T-helper 17 cell (primary cell): Measurements from ENCODE around the gene SYTL3. TPM values are rescaled to one million over a fixed set of nuclear protein-coding genes. Genes with fewer than 3 reads are reported as not detected.
A peak's percentile ranks its signal among the peaks of the same experiment; 100 is the strongest.

ENCODE experiments used
- ATAC-seq: fragments of 150-1000 bp; cut with Tn5 transposase; 2 replicates; pipeline ENCODE4 v1.10.0; 2021; ENCODE audit warnings: mild to moderate bottlenecking, moderate library complexity
- DNase-seq, 3 donors: peaks; one replicate each; pipeline versions ENCODE4 v3.0.0 to v3.0.0-alpha.2; 2020 to 2021
- H3K9me3 ChIP-seq: one replicate; pipeline ENCODE4 v1.7.0; 2013; ENCODE audit warnings: low read length, mild to moderate bottlenecking; ENCODE audit not compliant: control insufficient read depth, poor library complexity, severe bottlenecking
- H3K27ac Mint-ChIP-seq: one replicate; pipeline ENCODE4 v1.8.0; 2022; ENCODE audit warnings: mild to moderate bottlenecking, moderate library complexity, mixed read lengths
- H3K27me3 Mint-ChIP-seq: one replicate; pipeline ENCODE4 v1.8.0; 2022; ENCODE audit warnings: mixed read lengths
- H3K36me3 Mint-ChIP-seq: one replicate; pipeline ENCODE4 v1.8.0; 2022; ENCODE audit warnings: low read depth, mixed read lengths
- H3K4me1 Mint-ChIP-seq: one replicate; pipeline ENCODE4 v1.8.0; 2022; ENCODE audit warnings: mild to moderate bottlenecking, mixed read lengths
- H3K4me3 Mint-ChIP-seq: one replicate; pipeline ENCODE4 v1.8.0; 2022; ENCODE audit warnings: mild to moderate bottlenecking, moderate library complexity, mixed read lengths
- total RNA-seq, 4 donors: library from RNA in 2 of 4; stranded (reverse) in 2 of 4; gene quantifications; one replicate each; pipeline ENCODE4 v1.2.3 and lab custom pipeline; 2022 to 2026

SYTL3 gene
- total RNA-seq, 2 donors from 2014 or later: 28.9 to 36.1 TPM

GRCh38 chr6:158799051-158799792 is 149.4 kb downstream of the SYTL3 start:
- ATAC-seq: no peak
- Mint-ChIP-seq H3K4me3 (peak overlapping the region; percentile 21), H3K36me3 (no peaks in the 10 kb centered on the region), H3K27ac (peak overlapping the region; percentile 75), H3K27me3 (no peaks in the 10 kb centered on the region), H3K4me1 (peaks cover 53% of the 10 kb centered on the region)
- no peaks in the 10 kb centered on the region for H3K9me3 ChIP-seq
- DNase-seq: no peak

GRCh38 chr6:158801655-158802294 is 151.9 kb downstream of the SYTL3 start:
- ATAC-seq (no peak), DNase-seq (no peak)
- Mint-ChIP-seq H3K36me3 (no peaks in the 10 kb centered on the region), H3K27ac (peak overlapping the region; percentile 71), H3K4me1 (peaks cover 57% of the 10 kb centered on the region), H3K27me3 (no peaks in the 10 kb centered on the region), H3K4me3 (peak overlapping the region; percentile 50)
- no peaks in the 10 kb centered on the region for H3K9me3 ChIP-seq

- H3K4me3 Mint-ChIP-seq: peak overlapping the region; percentile 87
- ATAC-seq: peak; percentile 55
These were observed 153.9 kb downstream of the SYTL3 start for GRCh38 chr6:158803733-158804143.

GRCh38 chr6:158804207-158804606 is 154.4 kb downstream of the SYTL3 start:
- Mint-ChIP-seq H3K27ac (peak overlapping the region; percentile 93), H3K27me3 (no peaks in the 10 kb centered on the region), H3K36me3 (no peaks in the 10 kb centered on the region), H3K4me3 (peak overlapping the region; percentile 87), H3K4me1 (peaks cover 69% of the 10 kb centered on the region)
- no peaks in the 10 kb centered on the region for H3K9me3 ChIP-seq
- DNase-seq (no peak), ATAC-seq (no peak)

More at GRCh38 chr6:158803733-158804143, 153.9 kb downstream of the SYTL3 start:
- Mint-ChIP-seq H3K27me3 (no peaks in the 10 kb centered on the region), H3K4me1 (peaks cover 68% of the 10 kb centered on the region), H3K36me3 (no peaks in the 10 kb centered on the region), H3K27ac (peak overlapping the region; percentile 93)
- DNase-seq: no peak
- H3K9me3 ChIP-seq: no peaks in the 10 kb centered on the region

- Mint-ChIP-seq H3K4me1 (peaks cover 74% of the 10 kb centered on the region), H3K4me3 (peak overlapping the region; percentile 72), H3K27me3 (no peaks in the 10 kb centered on the region), H3K27ac (peak overlapping the region; percentile 93), H3K36me3 (no peaks in the 10 kb centered on the region)
- DNase-seq (no peak), ATAC-seq (no peak)
- no peaks in the 10 kb centered on the region for H3K9me3 ChIP-seq
These were observed 156.0 kb downstream of the SYTL3 start for GRCh38 chr6:158805698-158806377.

- no peaks in the 10 kb centered on the region for H3K9me3 ChIP-seq
- Mint-ChIP-seq H3K27me3 (no peaks in the 10 kb centered on the region), H3K36me3 (peaks cover 2% of the 10 kb centered on the region), H3K27ac (peak overlapping the region; percentile 93), H3K4me3 (peak overlapping the region; percentile 69), H3K4me1 (peaks cover 73% of the 10 kb centered on the region)
- no peak for DNase-seq
- no peak for ATAC-seq
These were observed 157.9 kb downstream of the SYTL3 start for GRCh38 chr6:158807515-158808441.

GRCh38 chr6:158808442-158808833 is 158.6 kb downstream of the SYTL3 start:
- no peak for ATAC-seq
- Mint-ChIP-seq H3K27me3 (no peaks in the 10 kb centered on the region), H3K4me3 (peak overlapping the region; percentile 69), H3K4me1 (peaks cover 76% of the 10 kb centered on the region), H3K36me3 (peaks cover 7% of the 10 kb centered on the region), H3K27ac (peak overlapping the region; percentile 93)
- no peak for DNase-seq
- no peaks in the 10 kb centered on the region for H3K9me3 ChIP-seq

- H3K9me3 ChIP-seq: no peaks in the 10 kb centered on the region
- peaks cover 76% of the 10 kb centered on the region for H3K4me1 Mint-ChIP-seq
- peak overlapping the region; percentile 93 for H3K27ac Mint-ChIP-seq
- H3K36me3 Mint-ChIP-seq: peaks cover 11% of the 10 kb centered on the region
- H3K4me3 Mint-ChIP-seq: peak overlapping the region; percentile 71
- DNase-seq: peak in 1 of 3 donors; percentile 25
- no peaks in the 10 kb centered on the region for H3K27me3 Mint-ChIP-seq
- ATAC-seq: peak; percentile 69
These were observed 159.3 kb downstream of the SYTL3 start for GRCh38 chr6:158808941-158809678.

GRCh38 chr6:158810155-158811095 is 160.6 kb downstream of the SYTL3 start:
- H3K27me3 Mint-ChIP-seq: no peaks in the 10 kb centered on the region

GRCh38 chr6:158812611-158813010 is 162.8 kb downstream of the SYTL3 start:
- ATAC-seq: no peak
- H3K27me3 Mint-ChIP-seq: no peaks in the 10 kb centered on the region

More at GRCh38 chr6:158810155-158811095, 160.6 kb downstream of the SYTL3 start:
- ATAC-seq (no peak), DNase-seq (no peak)
- peak overlapping the region; percentile 93 for H3K27ac Mint-ChIP-seq
- peaks cover 77% of the 10 kb centered on the region for H3K4me1 Mint-ChIP-seq
- no peaks in the 10 kb centered on the region for H3K9me3 ChIP-seq
- peaks cover 11% of the 10 kb centered on the region for H3K36me3 Mint-ChIP-seq
- H3K4me3 Mint-ChIP-seq: peak overlapping the region; percentile 50

GRCh38 chr6:158813032-158813431 is 163.2 kb downstream of the SYTL3 start:
- Mint-ChIP-seq H3K4me1 (peaks cover 68% of the 10 kb centered on the region), H3K27me3 (no peaks in the 10 kb centered on the region), H3K4me3 (peak overlapping the region; percentile 74), H3K36me3 (peaks cover 18% of the 10 kb centered on the region), H3K27ac (peak overlapping the region; percentile 99)
- ATAC-seq: no peak
- no peaks in the 10 kb centered on the region for H3K9me3 ChIP-seq
- no peak for DNase-seq

More at GRCh38 chr6:158812611-158813010, 162.8 kb downstream of the SYTL3 start:
- Mint-ChIP-seq H3K27ac (peak overlapping the region; percentile 99), H3K36me3 (peaks cover 18% of the 10 kb centered on the region), H3K4me3 (peak overlapping the region; percentile 74), H3K4me1 (peaks cover 69% of the 10 kb centered on the region)
- no peak for DNase-seq
- H3K9me3 ChIP-seq: no peaks in the 10 kb centered on the region
